WERI-Rb-1 (cell line): ENCODE data around the gene TRIM48.
"Not testable (repeated sequence)": the region's sequence is repeated elsewhere in the genome, so short reads cannot be mapped to it uniquely, and the experiment has no call there.

Experiments
- DNase-seq: peaks from one replicate; pipeline ENCODE4 v3.0.0-alpha.2; 2020
- H3K27ac ChIP-seq: fragments of 250-450 bp; sonication (Bioruptor Pico); 2 replicates; pipeline ENCODE4 v1.5.1; 2020; ENCODE audit warnings: mild to moderate bottlenecking, moderate library complexity
- H3K27me3 ChIP-seq: fragments of 250-450 bp; sonication (Bioruptor Pico); 2 replicates; pipeline ENCODE4 v1.5.1; 2021; ENCODE audit warnings: mild to moderate bottlenecking, low read depth, moderate library complexity; ENCODE audit not compliant: insufficient read depth, severe bottlenecking
- H3K36me3 ChIP-seq: fragments of 250-450 bp; sonication (Bioruptor Pico); 2 replicates; pipeline ENCODE4 v1.5.1; 2020; ENCODE audit warnings: mild to moderate bottlenecking, moderate library complexity
- H3K4me3 ChIP-seq: 2 replicates; pipeline ENCODE4 v1.5.1; 2011; ENCODE audit warnings: low read depth, mild to moderate bottlenecking, control low read depth, low read length
- H3K9me3 ChIP-seq: fragments of 250-450 bp; sonication (Bioruptor Pico); 2 replicates; pipeline ENCODE4 v1.5.1; 2021; ENCODE audit warnings: mild to moderate bottlenecking, moderate library complexity; ENCODE audit not compliant: severe bottlenecking
- TF ChIP-seq, protein P1 (sequence below): IDR thresholded peaks from 2 replicates; pipeline ENCODE4 v1.5.1; 2011; ENCODE audit warnings: low read depth, mild to moderate bottlenecking, control low read depth, inconsistent platforms, low read length

TRIM48 gene, protein sequence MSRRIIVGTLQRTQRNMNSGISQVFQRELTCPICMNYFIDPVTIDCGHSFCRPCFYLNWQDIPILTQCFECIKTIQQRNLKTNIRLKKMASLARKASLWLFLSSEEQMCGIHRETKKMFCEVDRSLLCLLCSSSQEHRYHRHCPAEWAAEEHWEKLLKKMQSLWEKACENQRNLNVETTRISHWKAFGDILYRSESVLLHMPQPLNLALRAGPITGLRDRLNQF

DNA sequence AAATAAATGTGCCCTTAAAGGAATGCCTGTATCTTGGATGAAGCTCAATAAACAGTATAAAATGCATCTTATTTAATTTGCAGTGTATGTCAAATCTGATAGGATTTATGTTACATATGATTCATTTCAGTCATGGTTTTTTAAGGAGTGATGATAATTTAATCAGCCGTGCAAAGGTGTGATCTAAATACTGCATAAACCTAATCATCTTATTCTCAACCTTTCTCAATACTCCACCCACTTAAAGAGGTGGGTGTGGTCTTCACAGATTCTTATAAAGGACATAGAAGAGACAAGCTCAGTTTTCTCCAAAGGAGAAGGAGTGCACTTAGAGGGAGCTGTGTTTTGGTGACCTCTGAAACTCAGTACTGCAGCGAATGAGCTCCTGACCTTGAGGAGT lies at the start of gene TRIM48:
TSS of gene TRIM48 (plus strand) at position 301 of the 400 bp plus-strand sequence. CDS start 113 bp downstream, outside the sequence.
- DNase-seq, H3K27ac ChIP-seq, H3K27me3 ChIP-seq, H3K9me3 ChIP-seq, H3K4me3 ChIP-seq, H3K36me3 ChIP-seq: not testable (repeated sequence)

DNA sequence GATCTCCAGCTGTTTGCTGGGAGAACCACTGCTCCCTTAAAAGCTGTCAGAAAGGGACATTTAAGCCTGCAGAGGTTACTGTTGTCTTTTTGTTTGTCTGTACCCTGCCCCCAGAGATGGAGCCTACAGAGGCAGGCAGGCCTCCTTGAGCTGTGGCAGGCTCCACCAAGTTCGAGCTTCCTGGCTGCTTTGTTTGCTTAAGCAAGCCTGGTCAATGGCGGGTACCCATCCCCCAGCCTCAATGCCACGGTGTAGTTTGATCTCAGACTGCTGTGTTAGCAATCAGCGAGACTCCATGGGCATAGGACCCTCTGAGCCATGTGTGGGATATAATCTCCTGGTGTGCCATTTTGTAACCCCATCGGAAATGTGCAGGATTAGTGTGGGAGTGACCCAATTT lies 23.6 kb upstream of the TRIM48 start:
- H3K27ac ChIP-seq = not testable (repeated sequence)

DNA sequence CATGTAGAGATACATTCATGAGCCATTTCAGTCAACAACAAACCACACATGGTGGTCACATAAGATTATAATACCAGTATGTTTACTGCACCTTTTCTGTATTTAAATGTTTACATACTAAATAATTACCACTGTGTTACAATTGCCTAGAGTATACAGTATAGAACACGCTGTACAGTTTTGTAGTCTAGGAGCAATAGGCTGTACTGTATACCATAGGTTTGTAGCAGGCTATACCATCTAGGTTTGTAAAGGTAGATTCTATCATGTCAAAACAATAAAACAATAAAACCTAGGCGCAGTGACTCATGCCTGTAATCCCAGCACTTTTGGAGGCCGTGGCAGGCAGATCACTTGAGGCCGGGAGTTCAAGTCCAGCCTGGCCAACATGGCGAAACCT lies 1.1 kb downstream of the TRIM48 start:
- no peaks in the 10 kb centered on the region for H3K9me3 ChIP-seq
- no peaks in the 10 kb centered on the region for H3K36me3 ChIP-seq
- no peaks in the 10 kb centered on the region for H3K27me3 ChIP-seq
- TF ChIP-seq, protein P1, sequence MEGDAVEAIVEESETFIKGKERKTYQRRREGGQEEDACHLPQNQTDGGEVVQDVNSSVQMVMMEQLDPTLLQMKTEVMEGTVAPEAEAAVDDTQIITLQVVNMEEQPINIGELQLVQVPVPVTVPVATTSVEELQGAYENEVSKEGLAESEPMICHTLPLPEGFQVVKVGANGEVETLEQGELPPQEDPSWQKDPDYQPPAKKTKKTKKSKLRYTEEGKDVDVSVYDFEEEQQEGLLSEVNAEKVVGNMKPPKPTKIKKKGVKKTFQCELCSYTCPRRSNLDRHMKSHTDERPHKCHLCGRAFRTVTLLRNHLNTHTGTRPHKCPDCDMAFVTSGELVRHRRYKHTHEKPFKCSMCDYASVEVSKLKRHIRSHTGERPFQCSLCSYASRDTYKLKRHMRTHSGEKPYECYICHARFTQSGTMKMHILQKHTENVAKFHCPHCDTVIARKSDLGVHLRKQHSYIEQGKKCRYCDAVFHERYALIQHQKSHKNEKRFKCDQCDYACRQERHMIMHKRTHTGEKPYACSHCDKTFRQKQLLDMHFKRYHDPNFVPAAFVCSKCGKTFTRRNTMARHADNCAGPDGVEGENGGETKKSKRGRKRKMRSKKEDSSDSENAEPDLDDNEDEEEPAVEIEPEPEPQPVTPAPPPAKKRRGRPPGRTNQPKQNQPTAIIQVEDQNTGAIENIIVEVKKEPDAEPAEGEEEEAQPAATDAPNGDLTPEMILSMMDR = no peak
- no peak overlapping the region for H3K27ac ChIP-seq
- no peak overlapping the region for H3K4me3 ChIP-seq
- no peak for DNase-seq

More for the DNA sequence above, 23.6 kb upstream of the TRIM48 start:
- not testable (repeated sequence) for H3K4me3 ChIP-seq, H3K9me3 ChIP-seq, DNase-seq, H3K27me3 ChIP-seq, H3K36me3 ChIP-seq
